Neural cell (in vitro differentiated cells): ENCODE measurements around the gene PADI2. TPM values are rescaled to one million over a fixed set of nuclear protein-coding genes. Genes with fewer than 3 reads are reported as not detected.

Experiments used
- H2AFZ ChIP-seq: fragments of 200-600, 300-800 bp; sonication (generic), shearing (Covaris generic); 2 replicates; pipeline ENCODE4 v1.6.0; 2014; ENCODE audit warnings: low read depth, mild to moderate bottlenecking, antibody characterized with exemption, low read length, moderate library complexity
- H3F3A ChIP-seq: fragments of 200-600 bp; shearing (Covaris generic); 2 replicates; pipeline ENCODE4 v1.6.1; 2016; ENCODE audit warnings: mild to moderate bottlenecking, moderate library complexity, mixed read lengths, antibody characterized with exemption, low read length; ENCODE audit not compliant: insufficient read depth, poor library complexity, severe bottlenecking
- H3K27ac ChIP-seq: fragments of 200-600, 300-800 bp; sonication (generic), shearing (Covaris generic); 2 replicates; pipeline ENCODE4 v1.5.1; 2014; ENCODE audit warnings: mild to moderate bottlenecking, low read length, moderate library complexity
- H3K27me3 ChIP-seq: fragments of 300-800, 200-600 bp; sonication (generic), shearing (Covaris generic); 2 replicates; pipeline ENCODE4 v1.6.0; 2014; ENCODE audit warnings: mild to moderate bottlenecking, low read depth, low read length, moderate library complexity; ENCODE audit not compliant: insufficient read depth
- H3K36me3 ChIP-seq: fragments of 300-800, 200-600 bp; sonication (generic), shearing (Covaris generic); 2 replicates; pipeline ENCODE4 v1.5.1; 2014; ENCODE audit warnings: mild to moderate bottlenecking, antibody characterized with exemption, low read length, moderate library complexity; ENCODE audit not compliant: insufficient read depth
- H3K4me2 ChIP-seq: fragments of 300-800, 200-600 bp; sonication (generic), shearing (Covaris generic); 2 replicates; pipeline ENCODE4 v1.6.0; 2014; ENCODE audit warnings: mild to moderate bottlenecking, low read length
- H3K4me3 ChIP-seq: fragments of 300-800, 200-600 bp; sonication (generic), shearing (Covaris generic); 2 replicates; pipeline ENCODE4 v1.5.1; 2014; ENCODE audit warnings: mild to moderate bottlenecking, low read length, moderate library complexity
- H3K79me2 ChIP-seq: fragments of 200-600 bp; shearing (Covaris generic); replicated peaks from 2 replicates; pipeline ENCODE4 v1.6.0; 2014; ENCODE audit warnings: mild to moderate bottlenecking, low read length, moderate library complexity; ENCODE audit not compliant: insufficient read depth
- H3K9ac ChIP-seq: fragments of 300-800, 200-600 bp; sonication (generic), shearing (Covaris generic); 2 replicates; pipeline ENCODE4 v1.6.1; 2016; ENCODE audit warnings: mild to moderate bottlenecking, low read length, mixed read lengths
- H3K9me2 ChIP-seq: fragments of 200-600 bp; shearing (Covaris generic); 2 replicates; pipeline ENCODE4 v1.6.1; 2016; ENCODE audit warnings: mild to moderate bottlenecking, low read length, mixed read lengths; ENCODE audit not compliant: insufficient read depth
- H3K9me3 ChIP-seq: fragments of 200-600, 300-800 bp; sonication (generic), shearing (Covaris generic); 2 replicates; pipeline ENCODE4 v1.6.1; 2016; ENCODE audit warnings: mild to moderate bottlenecking, mixed run types, low read length, moderate library complexity, mixed read lengths
- H4K20me1 ChIP-seq: fragments of 200-600 bp; shearing (Covaris generic); 2 replicates; pipeline ENCODE4 v1.6.1; 2016; ENCODE audit warnings: mild to moderate bottlenecking, mixed run types; ENCODE audit not compliant: insufficient read depth
- CTCF ChIP-seq: fragments of 450-650 bp; IDR thresholded peaks from 2 replicates; pipeline ENCODE4 v1.5.1; 2014; ENCODE audit warnings: antibody characterized with exemption, mild to moderate bottlenecking, moderate library complexity; ENCODE audit not compliant: poor library complexity, severe bottlenecking
- EP300 ChIP-seq: fragments of 450-650 bp; conservative IDR thresholded peaks from 2 replicates; pipeline ENCODE4 v1.6.1; 2014; ENCODE audit warnings: antibody characterized with exemption, mild to moderate bottlenecking, moderate library complexity; ENCODE audit not compliant: poor library complexity, severe bottlenecking
- EZH2 ChIP-seq: fragments of 200-600, 300-800 bp; shearing (Covaris generic), sonication (generic); IDR thresholded peaks from 2 replicates; pipeline ENCODE4 v1.6.1; 2014; ENCODE audit warnings: antibody characterized with exemption, low read length, borderline replicate concordance, mild to moderate bottlenecking; ENCODE audit not compliant: insufficient read depth, poor library complexity, severe bottlenecking
- MXI1 ChIP-seq: fragments of 450-650 bp; conservative IDR thresholded peaks from 2 replicates; pipeline ENCODE4 v1.6.1; 2014; ENCODE audit warnings: antibody characterized with exemption, mild to moderate bottlenecking; ENCODE audit not compliant: poor library complexity, severe bottlenecking
- POLR2AphosphoS5 ChIP-seq: IDR thresholded peaks from 2 replicates; pipeline ENCODE4 v1.6.1; 2012
- RAD21 ChIP-seq: fragments of 450-650 bp; conservative IDR thresholded peaks from 2 replicates; pipeline ENCODE4 v1.6.1; 2014; ENCODE audit warnings: antibody characterized with exemption, mild to moderate bottlenecking, moderate library complexity
- REST ChIP-seq: IDR thresholded peaks from 2 replicates; pipeline ENCODE4 v1.6.1; 2012; ENCODE audit warnings: borderline replicate concordance
- SMC3 ChIP-seq: fragments of 450-650 bp; conservative IDR thresholded peaks from 2 replicates; pipeline ENCODE4 v1.6.1; 2014; ENCODE audit warnings: antibody characterized with exemption, mild to moderate bottlenecking, moderate library complexity; ENCODE audit not compliant: poor library complexity
- TAF1 ChIP-seq: IDR thresholded peaks from 2 replicates; pipeline ENCODE4 v1.6.1; 2012; ENCODE audit warnings: low read depth
- polyA plus RNA-seq: library from polyadenylated mRNA; depleted of rRNA; stranded (reverse); fragments of >200 nt; gene quantifications from 2 replicates; pipeline ENCODE4 v1.2.3, GENCODE V29; 2014

Gene PADI2
- polyA plus RNA-seq, 1 donor from 2014 or later = 1.6 TPM

DNA sequence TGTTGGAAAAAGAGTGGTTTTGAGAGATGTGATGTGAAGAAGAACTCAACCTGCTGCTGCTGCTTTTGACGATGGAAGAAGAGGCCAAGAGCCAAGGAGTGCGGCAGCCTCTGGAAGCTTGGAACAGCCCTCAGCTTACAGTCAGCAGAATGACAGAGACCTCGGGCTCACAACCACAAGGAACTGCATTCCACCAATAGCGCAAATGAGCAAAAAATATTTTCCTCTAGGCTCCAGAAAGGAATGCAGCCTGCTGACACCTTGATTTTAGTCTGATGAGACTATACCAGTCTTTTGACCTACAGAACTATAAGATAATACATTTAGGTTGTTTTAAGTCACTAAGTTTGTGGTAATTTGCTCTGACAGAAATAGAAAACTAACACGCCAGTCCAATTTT lies 75.6 kb downstream of the PADI2 start:
- Histone ChIP-seq H3K79me2 (peaks cover 6% of the 10 kb centered on the region), H3K27me3 (no peaks in the 10 kb centered on the region), H4K20me1 (no peaks in the 10 kb centered on the region), H2AFZ (no peak overlapping the region), H3K9me2 (no peaks in the 10 kb centered on the region), H3K4me3 (no peak overlapping the region), H3F3A (no peaks in the 10 kb centered on the region), H3K9me3 (no peaks in the 10 kb centered on the region), H3K36me3 (no peaks in the 10 kb centered on the region), H3K4me2 (no peak overlapping the region), H3K9ac (no peak overlapping the region), H3K27ac (no peak overlapping the region)
- TF ChIP-seq REST (no peak), EZH2 (no peak), SMC3 (no peak), POLR2AphosphoS5 (no peak), CTCF (no peak), MXI1 (no peak), EP300 (no peak), RAD21 (no peak), TAF1 (no peak)

DNA sequence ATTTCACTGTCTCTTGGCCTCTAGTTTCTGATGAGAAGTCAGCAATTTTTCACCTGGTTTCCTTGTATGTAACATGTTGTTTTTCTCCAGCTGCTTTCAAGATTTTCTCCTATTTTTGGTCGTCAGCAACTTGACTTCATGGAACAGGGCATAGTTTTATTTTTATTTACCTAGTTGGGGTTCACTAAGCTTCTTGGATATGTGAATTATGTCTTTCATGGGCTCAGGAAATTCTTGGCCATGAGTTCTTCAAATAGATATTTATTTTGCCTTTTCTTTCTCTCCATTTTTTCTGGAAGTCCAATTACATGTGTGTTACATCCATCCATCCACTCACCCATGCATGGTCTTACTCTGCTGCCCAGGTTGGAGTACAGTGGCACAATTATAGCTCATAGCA lies 79.1 kb downstream of the PADI2 start:
- H3K27ac ChIP-seq = no peak overlapping the region
- no peaks in the 10 kb centered on the region for H3K36me3 ChIP-seq
- TF ChIP-seq POLR2AphosphoS5 = no peak
- no peak for TF ChIP-seq SMC3
- no peak for TF ChIP-seq TAF1
- no peak for TF ChIP-seq CTCF
- TF ChIP-seq EP300 = no peak
- TF ChIP-seq EZH2 = no peak
- TF ChIP-seq MXI1 = no peak
- TF ChIP-seq REST = no peak
- H3F3A ChIP-seq = no peaks in the 10 kb centered on the region
- H3K9ac ChIP-seq = no peak overlapping the region
- H3K9me2 ChIP-seq = no peaks in the 10 kb centered on the region
- H3K4me3 ChIP-seq = no peak overlapping the region
- no peak overlapping the region for H2AFZ ChIP-seq
- H3K27me3 ChIP-seq = no peaks in the 10 kb centered on the region
- no peak overlapping the region for H3K4me2 ChIP-seq
- no peaks in the 10 kb centered on the region for H3K79me2 ChIP-seq
- no peaks in the 10 kb centered on the region for H3K9me3 ChIP-seq
- no peaks in the 10 kb centered on the region for H4K20me1 ChIP-seq
